Central memory CD4-positive, alpha-beta T cell (primary cell): Measurements from ENCODE around the gene SRBD1.
"Not testable (repeated sequence)": the region's sequence is repeated elsewhere in the genome, so short reads cannot be mapped to it uniquely, and the experiment has no call there.

Experiments
- DNase-seq: peaks from one replicate; pipeline ENCODE4 v3.0.0; 2022

The SRBD1 gene

GRCh38 chr2:45460825-45461224, 150.2 kb downstream of the SRBD1 start:
- no peak for DNase-seq

GRCh38 chr2:45459860-45460259, 151.2 kb downstream of the SRBD1 start:
- no peak for DNase-seq

- no peak for DNase-seq
Measured at GRCh38 chr2:45458909-45459563, 152.0 kb downstream of the SRBD1 start.

- no peak for DNase-seq
Measured at GRCh38 chr2:45457211-45457945, 153.7 kb downstream of the SRBD1 start.

- DNase-seq = no peak
Measured at GRCh38 chr2:45452866-45453265, 158.2 kb downstream of the SRBD1 start.

- DNase-seq = no peak
Measured at GRCh38 chr2:45450634-45451033, 160.4 kb downstream of the SRBD1 start.

- DNase-seq = no peak
Measured at GRCh38 chr2:45448217-45448616, 162.8 kb downstream of the SRBD1 start.

- no peak for DNase-seq
Measured at GRCh38 chr2:45446016-45446415, 165.1 kb downstream of the SRBD1 start.

GRCh38 chr2:45445037-45445436, 166.0 kb downstream of the SRBD1 start:
- DNase-seq = no peak

GRCh38 chr2:45443012-45443411, 168.1 kb downstream of the SRBD1 start:
- no peak for DNase-seq

- no peak for DNase-seq
Measured at GRCh38 chr2:45442026-45442425, 169.0 kb downstream of the SRBD1 start.

GRCh38 chr2:45441571-45441970, 169.5 kb downstream of the SRBD1 start:
- DNase-seq = no peak

GRCh38 chr2:45439788-45440773, 171.0 kb downstream of the SRBD1 start:
- no peak for DNase-seq

- no peak for DNase-seq
Measured at GRCh38 chr2:45438872-45439665, 172.0 kb downstream of the SRBD1 start.

- DNase-seq = no peak
Measured at GRCh38 chr2:45436456-45436855, 174.6 kb downstream of the SRBD1 start.

GRCh38 chr2:45435316-45435715, 175.8 kb downstream of the SRBD1 start:
- DNase-seq = no peak

- DNase-seq = no peak
Measured at GRCh38 chr2:45433363-45433762, 177.7 kb downstream of the SRBD1 start.

GRCh38 chr2:45432406-45432805, 178.7 kb downstream of the SRBD1 start:
- no peak for DNase-seq

- not testable (repeated sequence) for DNase-seq
Measured at GRCh38 chr2:45426025-45426424, 185.0 kb downstream of the SRBD1 start.

- DNase-seq = no peak
Measured at GRCh38 chr2:45422921-45423320, 188.1 kb downstream of the SRBD1 start.

GRCh38 chr2:45418532-45418931, 192.5 kb downstream of the SRBD1 start:
- DNase-seq = no peak

- no peak for DNase-seq
Measured at GRCh38 chr2:45415534-45416123, 195.4 kb downstream of the SRBD1 start.
